WERI-Rb-1 (cell line): ENCODE data around the gene PLCD4.

Experiments
- DNase-seq: peaks from one replicate; pipeline ENCODE4 v3.0.0-alpha.2; 2020
- H3K27ac ChIP-seq: fragments of 250-450 bp; sonication (Bioruptor Pico); 2 replicates; pipeline ENCODE4 v1.5.1; 2020; ENCODE audit warnings: mild to moderate bottlenecking, moderate library complexity
- H3K27me3 ChIP-seq: fragments of 250-450 bp; sonication (Bioruptor Pico); 2 replicates; pipeline ENCODE4 v1.5.1; 2021; ENCODE audit warnings: mild to moderate bottlenecking, low read depth, moderate library complexity; ENCODE audit not compliant: insufficient read depth, severe bottlenecking
- H3K36me3 ChIP-seq: fragments of 250-450 bp; sonication (Bioruptor Pico); 2 replicates; pipeline ENCODE4 v1.5.1; 2020; ENCODE audit warnings: mild to moderate bottlenecking, moderate library complexity
- H3K4me3 ChIP-seq: 2 replicates; pipeline ENCODE4 v1.5.1; 2011; ENCODE audit warnings: low read depth, mild to moderate bottlenecking, control low read depth, low read length
- H3K9me3 ChIP-seq: fragments of 250-450 bp; sonication (Bioruptor Pico); 2 replicates; pipeline ENCODE4 v1.5.1; 2021; ENCODE audit warnings: mild to moderate bottlenecking, moderate library complexity; ENCODE audit not compliant: severe bottlenecking
- TF ChIP-seq, protein P1 (sequence below): IDR thresholded peaks from 2 replicates; pipeline ENCODE4 v1.5.1; 2011; ENCODE audit warnings: low read depth, mild to moderate bottlenecking, control low read depth, inconsistent platforms, low read length

Gene PLCD4

GRCh38 chr2:218623366-218623705, 15.6 kb downstream of the PLCD4 start:
- Histone ChIP-seq H3K4me3 (no peak overlapping the region), H3K27me3 (no peaks in the 10 kb centered on the region), H3K9me3 (no peaks in the 10 kb centered on the region), H3K36me3 (peaks cover 7% of the 10 kb centered on the region), H3K27ac (no peak overlapping the region)
- DNase-seq = no peak
- TF ChIP-seq, protein P1, sequence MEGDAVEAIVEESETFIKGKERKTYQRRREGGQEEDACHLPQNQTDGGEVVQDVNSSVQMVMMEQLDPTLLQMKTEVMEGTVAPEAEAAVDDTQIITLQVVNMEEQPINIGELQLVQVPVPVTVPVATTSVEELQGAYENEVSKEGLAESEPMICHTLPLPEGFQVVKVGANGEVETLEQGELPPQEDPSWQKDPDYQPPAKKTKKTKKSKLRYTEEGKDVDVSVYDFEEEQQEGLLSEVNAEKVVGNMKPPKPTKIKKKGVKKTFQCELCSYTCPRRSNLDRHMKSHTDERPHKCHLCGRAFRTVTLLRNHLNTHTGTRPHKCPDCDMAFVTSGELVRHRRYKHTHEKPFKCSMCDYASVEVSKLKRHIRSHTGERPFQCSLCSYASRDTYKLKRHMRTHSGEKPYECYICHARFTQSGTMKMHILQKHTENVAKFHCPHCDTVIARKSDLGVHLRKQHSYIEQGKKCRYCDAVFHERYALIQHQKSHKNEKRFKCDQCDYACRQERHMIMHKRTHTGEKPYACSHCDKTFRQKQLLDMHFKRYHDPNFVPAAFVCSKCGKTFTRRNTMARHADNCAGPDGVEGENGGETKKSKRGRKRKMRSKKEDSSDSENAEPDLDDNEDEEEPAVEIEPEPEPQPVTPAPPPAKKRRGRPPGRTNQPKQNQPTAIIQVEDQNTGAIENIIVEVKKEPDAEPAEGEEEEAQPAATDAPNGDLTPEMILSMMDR = no peak

GRCh38 chr2:218626369-218626768, 18.7 kb downstream of the PLCD4 start:
- no peak overlapping the region for H3K27ac ChIP-seq
- H3K36me3 ChIP-seq = peaks cover 7% of the 10 kb centered on the region
- TF ChIP-seq, protein P1 = no peak
- H3K4me3 ChIP-seq = no peak overlapping the region
- H3K27me3 ChIP-seq = no peaks in the 10 kb centered on the region
- no peak for DNase-seq
- no peaks in the 10 kb centered on the region for H3K9me3 ChIP-seq

- no peaks in the 10 kb centered on the region for H3K27me3 ChIP-seq
- no peak overlapping the region for H3K4me3 ChIP-seq
- TF ChIP-seq, protein P1 = no peak
- no peaks in the 10 kb centered on the region for H3K9me3 ChIP-seq
- peaks cover 9% of the 10 kb centered on the region for H3K36me3 ChIP-seq
- H3K27ac ChIP-seq = no peak overlapping the region
- DNase-seq = no peak
These were observed 20.2 kb downstream of the PLCD4 start for GRCh38 chr2:218627939-218628338.

DNA sequence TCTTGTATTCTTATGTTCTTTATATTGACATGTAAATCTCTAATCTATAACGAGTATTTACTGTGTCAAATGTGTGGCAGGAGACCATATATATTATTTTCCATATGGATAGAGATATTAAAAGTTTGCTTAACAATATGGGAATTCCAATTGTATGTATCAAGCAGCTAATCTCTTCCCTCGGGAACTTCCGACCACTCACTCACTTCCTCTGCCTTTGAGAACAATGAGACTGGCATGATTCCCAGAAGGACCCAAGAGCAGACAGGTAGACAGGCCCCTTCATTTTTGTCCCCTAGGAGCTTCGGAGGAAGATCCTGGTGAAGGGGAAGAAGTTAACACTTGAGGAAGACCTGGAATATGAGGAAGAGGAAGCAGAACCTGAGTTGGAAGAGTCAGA, 24.1 kb downstream of the PLCD4 start:
- no peak for DNase-seq

DNA sequence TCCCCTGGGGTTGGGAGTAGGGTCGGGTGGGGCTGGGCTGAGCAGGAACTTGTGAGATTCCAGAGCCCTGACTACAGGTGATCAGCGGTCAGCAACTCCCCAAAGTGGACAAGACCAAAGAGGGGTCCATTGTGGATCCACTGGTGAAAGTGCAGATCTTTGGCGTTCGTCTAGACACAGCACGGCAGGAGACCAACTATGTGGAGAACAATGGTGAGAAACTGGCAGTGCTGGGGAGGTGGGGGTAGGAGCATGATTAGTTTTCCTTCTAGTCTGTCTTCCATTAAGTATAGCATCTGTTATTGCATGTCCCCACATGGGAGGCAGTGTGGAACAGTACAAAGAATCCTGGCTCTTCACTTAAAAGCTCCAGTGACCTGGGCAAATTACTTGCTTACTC, 28.0 kb downstream of the PLCD4 start:
- no peak overlapping the region for H3K27ac ChIP-seq
- H3K4me3 ChIP-seq = no peak overlapping the region
- TF ChIP-seq, protein P1 = no peak
- H3K27me3 ChIP-seq = no peaks in the 10 kb centered on the region
- H3K36me3 ChIP-seq = peaks cover 66% of the 10 kb centered on the region
- no peaks in the 10 kb centered on the region for H3K9me3 ChIP-seq
- DNase-seq = no peak

More for the DNA sequence above, 24.1 kb downstream of the PLCD4 start:
- H3K27ac ChIP-seq = no peak overlapping the region
- H3K9me3 ChIP-seq = no peaks in the 10 kb centered on the region
- H3K27me3 ChIP-seq = no peaks in the 10 kb centered on the region
- no peak overlapping the region for H3K4me3 ChIP-seq
- H3K36me3 ChIP-seq = peaks cover 32% of the 10 kb centered on the region
- TF ChIP-seq, protein P1 = no peak

GRCh38 chr2:218638372-218638771, 30.7 kb downstream of the PLCD4 start:
- Histone ChIP-seq H3K4me3 (no peak overlapping the region), H3K27me3 (no peaks in the 10 kb centered on the region), H3K27ac (no peak overlapping the region), H3K9me3 (no peaks in the 10 kb centered on the region), H3K36me3 (peaks cover 90% of the 10 kb centered on the region)
- TF ChIP-seq, protein P1 = no peak
- DNase-seq = no peak
